ENCODE results near the gene ADAMTS17.

The ADAMTS17 gene

DNA sequence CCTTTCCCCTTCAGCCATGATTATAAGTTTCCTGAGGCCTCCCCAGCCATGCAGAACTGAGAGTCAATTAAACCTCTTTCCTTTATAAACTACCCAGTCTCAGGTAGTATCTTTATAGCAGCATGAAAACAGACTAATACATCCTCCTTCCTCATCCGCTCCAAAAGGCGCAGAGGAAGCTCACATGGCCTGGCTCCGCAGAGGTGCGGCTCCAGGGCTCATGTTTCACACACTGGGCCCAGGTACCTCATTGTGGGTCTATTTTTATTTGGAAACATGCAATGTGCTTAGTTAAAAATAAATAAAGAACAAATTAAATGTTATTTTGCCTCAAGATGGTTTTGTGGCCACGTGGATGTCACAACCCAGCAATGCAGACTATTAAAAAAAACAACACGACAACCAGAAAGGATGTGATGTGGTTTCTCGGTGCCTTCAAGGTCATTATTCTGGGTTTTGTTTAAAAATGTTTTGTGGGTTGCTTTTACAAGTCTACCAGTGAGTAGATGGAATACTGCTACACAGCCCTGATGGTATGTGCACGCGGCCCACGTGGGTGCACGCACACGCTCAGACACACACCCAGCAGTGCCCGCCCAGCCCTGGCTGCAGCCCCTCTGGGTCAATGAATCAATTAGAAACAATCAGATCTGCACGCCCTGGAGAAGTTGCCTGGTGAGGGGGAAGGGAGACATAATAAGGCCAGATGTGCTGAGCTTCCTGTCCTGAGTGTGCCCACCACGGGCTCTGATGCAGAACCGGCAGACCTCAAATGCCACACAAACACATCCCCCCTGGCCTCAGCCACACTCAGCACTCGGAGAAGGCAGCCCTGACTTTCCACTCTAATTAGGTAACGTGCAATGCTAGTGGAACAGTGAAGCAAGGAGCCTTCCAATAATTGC lies 140.1 kb downstream of the ADAMTS17 start:
- TF ChIP-seq, protein P1, sequence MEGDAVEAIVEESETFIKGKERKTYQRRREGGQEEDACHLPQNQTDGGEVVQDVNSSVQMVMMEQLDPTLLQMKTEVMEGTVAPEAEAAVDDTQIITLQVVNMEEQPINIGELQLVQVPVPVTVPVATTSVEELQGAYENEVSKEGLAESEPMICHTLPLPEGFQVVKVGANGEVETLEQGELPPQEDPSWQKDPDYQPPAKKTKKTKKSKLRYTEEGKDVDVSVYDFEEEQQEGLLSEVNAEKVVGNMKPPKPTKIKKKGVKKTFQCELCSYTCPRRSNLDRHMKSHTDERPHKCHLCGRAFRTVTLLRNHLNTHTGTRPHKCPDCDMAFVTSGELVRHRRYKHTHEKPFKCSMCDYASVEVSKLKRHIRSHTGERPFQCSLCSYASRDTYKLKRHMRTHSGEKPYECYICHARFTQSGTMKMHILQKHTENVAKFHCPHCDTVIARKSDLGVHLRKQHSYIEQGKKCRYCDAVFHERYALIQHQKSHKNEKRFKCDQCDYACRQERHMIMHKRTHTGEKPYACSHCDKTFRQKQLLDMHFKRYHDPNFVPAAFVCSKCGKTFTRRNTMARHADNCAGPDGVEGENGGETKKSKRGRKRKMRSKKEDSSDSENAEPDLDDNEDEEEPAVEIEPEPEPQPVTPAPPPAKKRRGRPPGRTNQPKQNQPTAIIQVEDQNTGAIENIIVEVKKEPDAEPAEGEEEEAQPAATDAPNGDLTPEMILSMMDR (conservative IDR thresholded peaks at IDR 0.05; ENCODE audit: control insufficient read depth, insufficient read depth, low read depth, low read length): no peak
- no peak overlapping the region for H3K4me3 ChIP-seq (ENCODE audit: control insufficient read depth, low read depth, low read length)
- no peak for DNase-seq (ENCODE audit: low read depth)

DNA sequence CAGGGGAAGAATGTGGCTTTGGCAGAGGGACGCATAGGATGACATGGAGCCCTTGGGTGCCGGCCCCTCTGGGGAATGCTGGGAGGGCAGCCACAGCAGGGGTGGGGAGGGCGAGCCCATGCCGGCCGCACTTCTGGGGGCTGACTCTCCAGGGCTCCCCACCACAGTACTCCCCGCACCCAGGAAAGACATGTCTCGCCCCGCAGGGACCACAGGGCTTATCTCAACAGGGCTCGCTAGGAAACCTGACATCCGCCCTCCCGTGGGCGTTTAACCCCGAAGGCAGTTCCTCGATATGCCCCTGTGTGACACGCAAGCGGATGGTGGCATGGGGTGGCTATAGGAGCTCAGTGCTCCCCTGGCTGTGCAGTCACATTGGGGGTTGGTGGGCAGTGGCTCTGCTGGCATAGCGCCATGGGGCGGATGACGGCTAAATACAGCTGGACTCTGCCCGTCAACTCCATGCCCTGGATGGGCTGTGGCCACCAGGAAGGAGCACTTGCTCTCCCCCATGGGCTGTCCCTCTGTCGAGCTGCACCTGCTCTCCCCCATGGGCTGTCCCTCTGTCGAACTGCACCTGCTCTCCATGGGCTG lies 141.4 kb downstream of the ADAMTS17 start:
- TF ChIP-seq, protein P1 (conservative IDR thresholded peaks at IDR 0.05; ENCODE audit: control insufficient read depth, insufficient read depth, low read depth, low read length): no peak
- DNase-seq (ENCODE audit: low read depth): no peak
- H3K4me3 ChIP-seq (ENCODE audit: control insufficient read depth, low read depth, low read length): no peak overlapping the region

DNA sequence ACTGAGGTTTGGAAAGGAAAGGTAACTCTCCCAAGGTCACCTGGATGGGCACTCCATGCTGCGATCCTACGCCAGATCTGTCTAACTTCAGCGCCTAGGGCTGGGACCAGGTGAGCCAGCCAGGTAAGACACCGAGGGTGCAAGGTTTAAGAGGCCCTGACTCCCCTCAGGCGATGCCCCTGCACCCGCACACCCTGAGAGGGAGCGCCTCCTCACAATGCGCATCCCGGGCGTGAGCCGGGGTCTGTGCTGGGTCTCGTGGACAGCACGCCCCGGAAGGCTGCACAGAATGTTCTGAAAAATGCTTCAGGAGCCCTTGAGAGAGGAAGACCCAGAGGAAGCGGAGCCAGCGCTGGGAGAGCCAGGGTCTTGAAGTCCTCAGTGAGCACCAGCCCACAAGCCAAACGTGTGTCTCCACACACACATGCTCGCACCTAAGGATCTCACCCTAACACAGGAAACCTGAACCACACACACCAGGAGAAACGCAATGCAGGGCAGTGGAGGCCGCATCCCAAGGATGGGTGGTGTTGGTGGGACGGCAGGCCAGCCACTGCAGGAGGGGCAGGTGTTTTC lies 142.0 kb downstream of the ADAMTS17 start:
- TF ChIP-seq, protein P1 (conservative IDR thresholded peaks at IDR 0.05; ENCODE audit: control insufficient read depth, insufficient read depth, low read depth, low read length): no peak
- no peak for DNase-seq (ENCODE audit: low read depth)
- H3K4me3 ChIP-seq (ENCODE audit: control insufficient read depth, low read depth, low read length): no peak overlapping the region

DNA sequence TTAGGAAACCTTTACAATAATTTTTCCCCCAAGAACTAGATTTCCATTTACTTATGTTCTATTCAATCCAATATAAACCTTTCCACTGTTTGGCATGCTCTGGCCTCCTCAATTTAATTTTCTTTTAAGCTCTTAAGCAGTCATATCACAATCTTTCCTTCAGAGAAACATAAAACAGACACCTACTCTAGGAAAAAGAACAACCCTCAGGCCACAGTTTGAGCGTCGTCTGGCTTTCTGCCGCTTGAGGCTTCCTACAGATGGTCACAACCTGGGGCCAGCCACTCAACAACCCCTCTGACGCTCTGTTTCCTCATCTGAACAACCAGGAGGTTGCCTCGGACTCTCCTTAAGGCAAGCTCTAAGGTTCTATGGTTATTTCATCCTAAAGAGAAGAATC lies 143.3 kb downstream of the ADAMTS17 start:
- no peak overlapping the region for H3K4me3 ChIP-seq (ENCODE audit: control insufficient read depth, low read depth, low read length)
- TF ChIP-seq, protein P1 (conservative IDR thresholded peaks at IDR 0.05; ENCODE audit: control insufficient read depth, insufficient read depth, low read depth, low read length): no peak
- DNase-seq (ENCODE audit: low read depth): no peak

DNA sequence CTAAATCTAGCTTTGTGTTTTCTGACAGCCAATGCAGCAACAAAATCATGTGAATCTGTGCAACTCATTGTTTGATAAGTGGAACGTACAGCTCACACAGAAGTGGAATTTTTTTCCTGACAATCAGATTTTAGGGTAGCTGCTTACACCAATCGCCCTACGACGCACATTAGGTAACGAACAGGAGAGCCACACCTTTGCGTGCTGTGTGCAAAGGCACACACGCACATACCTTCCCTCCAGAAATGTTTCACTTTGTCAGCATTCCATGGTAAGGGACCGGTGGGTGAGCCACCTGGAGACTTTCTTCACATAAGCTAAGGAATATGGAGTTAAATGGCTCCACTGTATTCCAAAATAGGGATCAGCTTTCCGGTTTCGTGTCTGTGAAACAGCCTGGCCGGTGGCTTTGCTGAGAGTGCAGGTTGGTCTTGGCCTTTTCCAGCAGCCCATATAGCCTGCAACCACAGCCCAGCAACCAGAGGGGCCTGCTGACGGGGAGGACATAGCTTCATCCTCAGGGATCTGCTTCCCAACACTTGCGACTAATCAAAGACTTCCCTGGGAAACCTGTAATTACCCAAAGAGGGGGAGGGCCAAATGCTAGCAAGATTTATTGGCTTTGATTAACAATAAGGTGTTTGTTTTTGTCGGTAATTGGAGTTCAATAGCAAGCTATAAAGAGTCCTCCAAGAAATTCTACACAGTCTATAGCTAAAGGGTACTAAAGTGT lies 145.3 kb downstream of the ADAMTS17 start:
- no peak overlapping the region for H3K4me3 ChIP-seq (ENCODE audit: control insufficient read depth, low read depth, low read length)
- DNase-seq (ENCODE audit: low read depth): no peak
- TF ChIP-seq, protein P1 (conservative IDR thresholded peaks at IDR 0.05; ENCODE audit: control insufficient read depth, insufficient read depth, low read depth, low read length): no peak

DNA sequence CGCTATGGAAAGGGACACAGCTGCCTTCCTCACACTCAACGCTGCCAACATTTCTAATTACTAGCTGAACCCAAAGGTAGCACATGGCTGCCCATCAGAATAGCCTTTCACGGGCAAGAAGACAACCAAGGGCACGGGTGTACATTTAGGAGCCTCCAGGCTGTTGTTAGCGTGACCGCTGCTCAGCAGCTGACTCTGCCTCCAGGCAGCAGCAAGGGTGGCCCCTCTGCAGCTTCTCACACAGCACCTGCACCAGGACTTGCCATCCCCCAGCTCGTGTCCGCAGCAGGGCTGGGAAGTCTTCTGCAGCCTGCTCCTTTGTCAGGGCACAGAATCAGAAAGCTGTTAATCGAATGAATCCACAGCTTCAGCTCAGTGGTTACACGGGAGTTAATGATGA lies 146.8 kb downstream of the ADAMTS17 start:
- DNase-seq (ENCODE audit: low read depth): no peak
- no peak overlapping the region for H3K4me3 ChIP-seq (ENCODE audit: control insufficient read depth, low read depth, low read length)
- TF ChIP-seq, protein P1 (conservative IDR thresholded peaks at IDR 0.05; ENCODE audit: control insufficient read depth, insufficient read depth, low read depth, low read length): no peak

All from fibroblast of mammary gland (primary cell).